NCI-H2107 (cell line): Measurements from ENCODE around the gene OR10H4.
"Not testable (repeated sequence)": the region's sequence is repeated elsewhere in the genome, so short reads cannot be mapped to it uniquely, and the experiment has no call there.

Experiments
- DNase-seq: peaks from one replicate; lab custom pipeline; 2025; lab: John Stamatoyannopoulos, UW

The OR10H4 gene, protein sequence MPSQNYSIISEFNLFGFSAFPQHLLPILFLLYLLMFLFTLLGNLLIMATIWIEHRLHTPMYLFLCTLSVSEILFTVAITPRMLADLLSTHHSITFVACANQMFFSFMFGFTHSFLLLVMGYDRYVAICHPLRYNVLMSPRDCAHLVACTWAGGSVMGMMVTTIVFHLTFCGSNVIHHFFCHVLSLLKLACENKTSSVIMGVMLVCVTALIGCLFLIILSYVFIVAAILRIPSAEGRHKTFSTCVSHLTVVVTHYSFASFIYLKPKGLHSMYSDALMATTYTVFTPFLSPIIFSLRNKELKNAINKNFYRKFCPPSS

GRCh38 chr19:15948223-15949058, at the start of gene OR10H4:
OR10H4 (plus strand) TSS chr19:15949008; CDS start chr19:15949008, 0 bp downstream.
- no peak for DNase-seq

- not testable (repeated sequence) for DNase-seq
These were observed 49.2 kb upstream of the OR10H4 start for GRCh38 chr19:15899561-15899960.

DNA sequence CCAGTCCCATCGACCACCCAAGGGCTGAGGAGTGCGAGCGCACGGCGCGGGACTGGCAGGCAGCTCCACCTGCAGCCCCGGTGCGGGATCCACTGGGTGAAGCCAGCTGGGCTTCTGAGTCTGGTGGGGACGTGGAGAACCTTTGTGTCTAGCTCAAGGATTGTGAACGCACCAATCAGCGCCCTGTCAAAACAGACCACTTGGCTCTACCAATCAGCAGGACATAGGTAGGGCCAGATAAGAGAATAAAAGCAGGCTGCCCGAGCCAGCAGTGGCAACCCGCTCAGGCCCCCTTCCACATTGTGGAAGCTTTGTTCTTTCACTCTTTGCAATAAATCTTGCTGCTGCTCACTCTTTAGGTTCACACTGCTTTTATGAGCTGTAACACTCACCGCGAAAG, 48.8 kb upstream of the OR10H4 start:
- not testable (repeated sequence) for DNase-seq

GRCh38 chr19:15900504-15900903, 48.3 kb upstream of the OR10H4 start:
- DNase-seq = no peak

GRCh38 chr19:15902254-15902653, 46.6 kb upstream of the OR10H4 start:
- DNase-seq = no peak

- not testable (repeated sequence) for DNase-seq
These were observed 45.9 kb upstream of the OR10H4 start for GRCh38 chr19:15902898-15903297.

- DNase-seq = no peak
These were observed 43.8 kb upstream of the OR10H4 start for GRCh38 chr19:15905026-15905425.

DNA sequence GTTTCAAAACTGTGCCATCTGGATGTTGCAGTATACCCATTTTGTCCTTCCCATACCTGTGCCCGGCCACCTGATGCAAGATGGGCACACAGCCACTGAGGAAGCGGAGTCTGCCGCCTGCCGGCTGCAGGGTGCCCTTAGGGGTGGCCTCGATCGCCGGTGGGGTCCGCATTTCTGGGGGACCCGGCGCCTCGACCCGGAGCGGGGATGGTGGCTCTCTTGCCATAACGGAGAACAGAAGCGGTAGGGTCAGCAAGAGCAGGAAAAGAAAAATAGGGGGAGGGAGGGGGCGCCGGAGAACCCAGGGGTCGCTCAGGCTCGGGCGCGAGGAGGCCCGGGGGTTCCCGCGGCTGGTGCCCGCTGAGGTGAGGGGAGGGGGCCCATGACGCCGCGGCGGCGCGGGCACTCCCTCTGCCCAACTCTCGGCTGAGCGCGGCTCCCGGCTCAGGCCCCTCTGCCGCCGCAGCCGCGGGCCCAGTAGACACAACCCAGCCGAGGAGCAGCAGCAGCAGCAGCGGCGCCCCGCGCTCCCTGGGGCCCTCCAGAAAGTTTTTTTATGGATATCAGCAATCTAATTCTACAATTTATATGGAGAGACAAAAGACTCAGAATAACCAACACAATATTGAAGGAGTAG, 37.1 kb upstream of the OR10H4 start:
- no peak for DNase-seq

DNA sequence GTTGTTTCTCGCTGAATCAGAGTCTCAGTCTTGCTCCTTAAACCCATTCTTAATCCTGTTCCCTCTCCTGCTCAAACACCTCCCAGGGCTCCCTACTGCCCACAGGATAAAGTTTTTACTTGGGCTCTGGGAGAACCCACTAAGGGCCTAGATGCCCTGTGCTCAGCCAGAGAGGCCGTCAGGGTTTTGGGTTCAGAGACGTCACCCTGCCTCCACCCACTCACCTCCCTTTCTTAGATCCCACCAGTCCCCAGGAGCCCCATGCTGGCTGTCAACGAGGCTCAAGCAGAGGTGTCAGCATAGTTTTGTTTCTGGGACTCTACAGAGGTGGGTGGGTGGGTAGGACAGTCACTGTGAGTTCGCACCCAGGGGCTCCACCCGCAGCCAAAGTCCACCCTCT, 35.4 kb upstream of the OR10H4 start:
- DNase-seq = no peak

- no peak for DNase-seq
These were observed 35.0 kb upstream of the OR10H4 start for GRCh38 chr19:15913830-15914229.

GRCh38 chr19:15915109-15915508, 33.7 kb upstream of the OR10H4 start:
- DNase-seq = no peak

DNA sequence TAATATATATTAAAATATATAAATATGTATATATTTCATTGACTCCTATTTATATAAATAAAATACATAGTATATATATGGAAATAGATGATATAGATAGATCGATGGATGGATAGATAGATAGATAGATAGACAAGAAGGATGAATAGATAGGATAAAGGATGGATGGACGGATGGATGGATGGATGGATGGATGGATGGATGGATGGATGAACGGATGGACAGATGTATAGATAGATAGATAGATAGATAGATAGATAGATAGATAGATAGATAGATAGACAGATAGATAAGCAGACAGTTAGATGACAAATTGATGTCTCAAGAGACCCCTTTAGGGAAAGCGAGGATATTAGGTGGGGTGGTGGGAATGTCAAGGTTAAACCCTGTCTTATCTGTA, 29.6 kb upstream of the OR10H4 start:
- DNase-seq = no peak

DNA sequence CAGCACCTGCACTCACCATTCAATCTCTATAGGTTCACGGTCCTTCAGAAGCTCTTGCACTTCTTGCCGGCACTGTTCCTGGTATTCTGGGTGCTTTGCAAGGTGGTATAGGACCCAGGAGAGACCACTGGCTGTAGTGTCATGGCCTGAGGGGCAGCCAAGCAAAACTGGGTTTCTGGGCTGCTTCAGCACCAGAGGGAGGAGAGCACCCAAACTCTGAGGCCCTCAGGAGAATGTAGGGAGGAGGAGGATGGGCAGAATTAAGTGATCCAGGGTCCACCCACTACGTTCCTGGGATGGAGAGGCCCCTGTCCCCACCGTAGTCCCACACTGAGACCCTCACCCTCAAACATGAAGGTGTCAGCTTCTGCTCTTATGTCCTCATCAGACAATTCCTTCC, 26.8 kb upstream of the OR10H4 start:
- DNase-seq = no peak

DNA sequence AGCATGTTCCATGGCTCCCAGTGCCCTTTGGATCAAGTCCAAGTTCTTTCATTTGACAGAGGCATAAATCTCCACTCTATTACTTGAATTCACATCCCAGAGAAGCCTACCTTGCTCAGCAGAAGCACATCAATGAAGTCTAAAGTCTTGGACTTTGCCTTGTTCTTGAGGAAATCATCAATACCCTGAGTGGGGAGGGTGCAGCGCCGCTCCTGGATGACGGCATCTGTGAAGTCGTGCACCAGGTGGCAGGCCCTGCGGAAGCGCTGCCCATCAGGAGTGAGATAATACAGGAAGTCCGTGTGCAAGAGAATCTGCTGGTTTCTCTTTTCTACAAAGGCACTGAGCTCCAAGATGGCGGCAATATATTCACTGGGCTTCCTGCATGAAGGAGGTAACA, 25.1 kb upstream of the OR10H4 start:
- DNase-seq = no peak

DNA sequence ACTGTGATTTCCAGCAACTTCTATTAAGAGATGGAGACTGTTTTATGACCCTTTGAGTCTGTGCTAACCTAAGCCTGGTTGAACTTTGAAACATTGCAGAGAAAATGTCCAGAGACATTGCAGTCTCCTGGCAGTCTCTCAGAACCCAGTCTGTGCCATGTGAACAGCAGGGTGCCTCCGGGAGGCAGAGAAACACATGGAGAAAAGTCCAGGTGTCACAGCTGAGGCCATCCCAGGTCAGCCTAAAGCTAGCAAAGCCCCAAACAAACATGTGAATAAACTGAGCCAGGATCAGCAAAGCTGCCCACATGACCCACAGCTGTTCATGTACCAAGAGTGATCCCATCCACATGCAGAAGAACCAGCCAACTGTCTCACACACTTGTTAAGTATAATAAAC, 22.3 kb upstream of the OR10H4 start:
- DNase-seq = no peak

DNA sequence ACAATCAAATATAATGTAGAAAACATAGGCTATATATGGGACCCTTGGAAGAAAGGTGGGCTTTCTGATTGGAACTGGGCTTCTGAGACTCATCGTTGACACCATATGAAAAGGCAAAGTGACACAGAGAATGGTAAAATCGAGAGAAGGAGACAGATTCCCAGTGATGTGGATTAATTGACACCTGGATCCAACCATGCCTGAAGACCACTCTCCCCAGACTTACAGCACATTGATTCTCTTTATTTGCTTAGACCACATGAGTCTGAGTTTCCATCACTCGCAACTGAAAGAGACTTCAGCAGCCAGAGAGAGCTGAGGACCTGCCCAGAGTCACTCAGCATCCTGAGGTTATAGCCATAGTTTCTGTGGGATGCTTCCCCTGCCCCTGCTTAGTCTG, 20.5 kb upstream of the OR10H4 start:
- no peak for DNase-seq

DNA sequence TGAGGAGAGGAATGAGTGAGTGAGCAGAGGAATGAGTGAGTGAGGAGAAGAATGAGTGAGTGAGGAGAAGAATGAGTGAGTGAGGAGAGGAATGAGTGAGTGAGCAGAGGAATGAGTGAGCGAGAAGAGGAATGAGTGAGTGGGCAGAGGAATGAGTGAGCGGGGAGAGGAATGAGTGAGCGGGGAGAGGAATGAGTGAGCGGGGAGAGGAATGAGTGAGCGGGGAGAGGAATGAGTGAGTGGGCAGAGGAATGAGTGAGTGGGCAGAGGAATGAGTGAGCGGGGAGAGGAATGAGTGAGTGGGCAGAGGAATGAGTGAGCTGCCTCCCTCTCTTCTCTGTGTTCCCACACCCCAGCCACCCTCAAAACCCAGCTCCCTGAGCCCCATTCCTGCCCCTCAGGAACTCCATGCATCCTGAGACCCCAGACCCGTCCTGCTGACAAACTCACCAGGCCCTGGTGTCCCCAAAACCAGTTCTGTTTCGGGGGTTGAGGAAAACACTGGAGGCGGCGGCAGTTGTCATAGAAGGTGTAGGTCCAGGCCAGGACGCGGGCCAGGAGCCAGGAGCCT, 15.0 kb upstream of the OR10H4 start:
- not testable (repeated sequence) for DNase-seq

DNA sequence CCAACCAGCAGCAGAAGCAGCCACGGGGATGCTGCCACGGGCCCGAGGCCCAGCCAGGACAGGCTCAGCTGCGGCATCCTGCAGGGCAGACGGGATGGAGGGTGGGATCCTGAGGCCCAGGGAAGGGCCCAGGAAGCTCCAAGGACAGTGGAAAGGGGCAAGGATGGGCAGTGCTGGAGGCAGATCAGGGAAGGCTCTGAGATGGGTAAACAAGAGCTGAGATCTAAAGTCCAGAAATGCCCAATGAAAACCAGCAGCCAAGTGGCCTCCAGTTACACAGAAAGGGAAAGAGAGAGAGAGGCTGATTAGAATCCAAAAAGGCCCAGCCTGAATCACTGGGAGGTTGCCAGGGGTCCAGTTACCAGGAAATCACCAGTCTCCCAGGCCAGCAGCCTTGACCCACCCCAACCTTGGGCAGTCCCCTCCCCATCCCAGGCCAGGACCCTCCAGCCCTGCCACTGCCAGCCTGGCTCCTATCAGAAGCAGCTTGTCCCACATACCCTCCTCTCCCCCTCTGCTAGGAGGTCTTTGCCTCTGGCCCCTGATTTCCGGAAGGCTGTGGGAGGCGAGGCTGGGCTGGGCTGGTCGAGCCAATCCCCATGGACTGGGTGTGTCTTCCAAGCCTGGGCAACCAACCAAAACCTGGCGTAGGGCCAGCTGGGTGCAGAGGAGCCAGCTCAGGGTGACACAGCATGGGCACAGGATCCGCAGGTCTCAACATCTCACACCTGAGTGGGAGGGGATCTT, 14.3 kb upstream of the OR10H4 start, which contains the start of gene CYP4F11:
CYP4F11 (minus strand) TSS at position 198 of the 747 bp plus-strand sequence; CDS start at position 77, 121 bp downstream.
- peak; percentile 14 for DNase-seq

GRCh38 chr19:15935167-15935702, 13.6 kb upstream of the OR10H4 start:
- DNase-seq = no peak

DNA sequence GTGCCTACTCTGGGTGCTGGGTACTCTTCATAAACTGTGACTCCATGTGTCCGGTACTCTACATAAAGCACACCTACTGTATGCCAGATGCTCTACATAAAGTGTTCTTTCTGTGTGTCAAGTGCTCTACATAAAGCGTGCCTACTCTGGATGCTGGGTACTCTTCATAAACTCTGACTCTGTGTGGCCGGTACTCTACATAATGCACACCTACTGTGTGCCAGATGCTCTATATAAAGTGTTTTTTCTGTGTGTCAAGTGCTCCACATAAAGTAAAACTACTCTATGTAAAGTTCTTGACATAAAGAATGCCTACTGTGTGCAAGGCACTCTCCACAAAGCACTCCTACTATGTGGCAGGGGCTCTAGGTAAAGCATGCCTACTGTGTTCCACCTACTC, 12.6 kb upstream of the OR10H4 start:
- no peak for DNase-seq

GRCh38 chr19:15936950-15937349, 11.9 kb upstream of the OR10H4 start:
- DNase-seq = no peak
